ENCODE results near the gene DSG3. TPM values are rescaled to one million over a fixed set of nuclear protein-coding genes. Genes with fewer than 3 reads are reported as not detected.
"Not testable (repeated sequence)": the region's sequence is repeated elsewhere in the genome, so short reads cannot be mapped to it uniquely, and the experiment has no call there.

Gene DSG3
- total RNA-seq, 1 donor from 2014 or later, result not detected

- no peaks in the 10 kb centered on the region for H3K4me1 ChIP-seq
- no peak overlapping the region for H3K4me2 ChIP-seq
- no peak overlapping the region for H3K4me3 Mint-ChIP-seq
- no peaks in the 10 kb centered on the region for H3K27me3 Mint-ChIP-seq (ENCODE audit: insufficient read depth, low read depth)
- H3K4me1 Mint-ChIP-seq, result no peaks in the 10 kb centered on the region
- no peaks in the 10 kb centered on the region for H3K36me3 ChIP-seq
- no peaks in the 10 kb centered on the region for H3K36me3 Mint-ChIP-seq
- no peak overlapping the region for H3K27ac ChIP-seq
- H3K9me3 Mint-ChIP-seq, result peaks cover 2% of the 10 kb centered on the region
- no peaks in the 10 kb centered on the region for H3F3A ChIP-seq (ENCODE audit: low read depth)
- no peaks in the 10 kb centered on the region for H3K9me3 ChIP-seq (ENCODE audit: low read depth)
- no peaks in the 10 kb centered on the region for H3K27me3 ChIP-seq
- no peak overlapping the region for H2AFZ ChIP-seq (replicated peaks)
- no peak overlapping the region for H3K4me3 ChIP-seq
- no peak overlapping the region for H3K9ac ChIP-seq
- H4K20me1 ChIP-seq (ENCODE audit: low read depth), result peaks cover 4% of the 10 kb centered on the region
- peaks cover 99% of the 10 kb centered on the region for H3K79me2 ChIP-seq (ENCODE audit: low read depth)
- no peak for TF ChIP-seq EZH2 (IDR thresholded peaks at IDR 0.05)
- peak; percentile 35 for TF ChIP-seq CTCF (IDR thresholded peaks at IDR 0.05)
- TF ChIP-seq EZH2phosphoT487 (IDR thresholded peaks at IDR 0.05), result no peak
- no peak overlapping the region for H3K27ac Mint-ChIP-seq
- DNase-seq (ENCODE audit: low spot score), result no peak
These were observed 58.6 kb downstream of the DSG3 start for GRCh38 chr18:31506024-31506742.

- H3K79me2 ChIP-seq (ENCODE audit: low read depth), result peaks cover 99% of the 10 kb centered on the region
- H3F3A ChIP-seq (ENCODE audit: low read depth); H3K9me3 ChIP-seq (ENCODE audit: low read depth); H3K4me1 ChIP-seq; H3K9me3 Mint-ChIP-seq; H3K27ac Mint-ChIP-seq; H3K4me3 ChIP-seq; H3K36me3 ChIP-seq; H3K27me3 Mint-ChIP-seq (ENCODE audit: insufficient read depth, low read depth); H2AFZ ChIP-seq (replicated peaks); H3K4me3 Mint-ChIP-seq; H3K36me3 Mint-ChIP-seq; DNase-seq (ENCODE audit: low spot score); H3K27me3 ChIP-seq; H3K4me1 Mint-ChIP-seq; H3K4me2 ChIP-seq; H3K9ac ChIP-seq; H4K20me1 ChIP-seq (ENCODE audit: low read depth); H3K27ac ChIP-seq: not testable (repeated sequence)
These were observed 59.6 kb downstream of the DSG3 start for GRCh38 chr18:31507124-31507523.

GRCh38 chr18:31508781-31509180 lies 61.2 kb downstream of the DSG3 start:
- peaks cover 2% of the 10 kb centered on the region for H3K9me3 Mint-ChIP-seq
- Histone ChIP-seq H3K4me1 (no peaks in the 10 kb centered on the region), H3K36me3 (no peaks in the 10 kb centered on the region), H3K27me3 (no peaks in the 10 kb centered on the region), H2AFZ (replicated peaks) (no peak overlapping the region), H3K4me2 (no peak overlapping the region), H3K27ac (no peak overlapping the region), H3K9ac (no peak overlapping the region), H3F3A (ENCODE audit: low read depth) (no peaks in the 10 kb centered on the region), H3K4me3 (no peak overlapping the region), H3K79me2 (ENCODE audit: low read depth) (peaks cover 97% of the 10 kb centered on the region), H3K9me3 (ENCODE audit: low read depth) (no peaks in the 10 kb centered on the region), H4K20me1 (ENCODE audit: low read depth) (peaks cover 11% of the 10 kb centered on the region)
- no peak for DNase-seq (ENCODE audit: low spot score)
- no peaks in the 10 kb centered on the region for H3K4me1 Mint-ChIP-seq
- TF ChIP-seq CTCF (IDR thresholded peaks at IDR 0.05) (no peak), EZH2 (IDR thresholded peaks at IDR 0.05) (no peak), EZH2phosphoT487 (IDR thresholded peaks at IDR 0.05) (no peak)
- H3K4me3 Mint-ChIP-seq, result no peak overlapping the region
- no peaks in the 10 kb centered on the region for H3K27me3 Mint-ChIP-seq (ENCODE audit: insufficient read depth, low read depth)
- H3K27ac Mint-ChIP-seq, result no peak overlapping the region
- H3K36me3 Mint-ChIP-seq, result no peaks in the 10 kb centered on the region

- no peak overlapping the region for H3K27ac Mint-ChIP-seq
These were observed 62.0 kb downstream of the DSG3 start for GRCh38 chr18:31509571-31509970.

More at GRCh38 chr18:31509571-31509970, 62.0 kb downstream of the DSG3 start:
- TF ChIP-seq EZH2 (IDR thresholded peaks at IDR 0.05) (no peak), EZH2phosphoT487 (IDR thresholded peaks at IDR 0.05) (no peak), CTCF (IDR thresholded peaks at IDR 0.05) (no peak)
- peaks cover 11% of the 10 kb centered on the region for H4K20me1 ChIP-seq (ENCODE audit: low read depth)
- no peak overlapping the region for H3K4me3 ChIP-seq
- peaks cover 96% of the 10 kb centered on the region for H3K79me2 ChIP-seq (ENCODE audit: low read depth)
- no peak overlapping the region for H3K4me2 ChIP-seq
- H2AFZ ChIP-seq (replicated peaks), result no peak overlapping the region
- H3K4me1 ChIP-seq, result no peaks in the 10 kb centered on the region
- Mint-ChIP-seq H3K9me3 (peaks cover 2% of the 10 kb centered on the region), H3K4me1 (no peaks in the 10 kb centered on the region), H3K4me3 (no peak overlapping the region), H3K27me3 (ENCODE audit: insufficient read depth, low read depth) (no peaks in the 10 kb centered on the region), H3K36me3 (no peaks in the 10 kb centered on the region)
- DNase-seq (ENCODE audit: low spot score), result no peak
- H3F3A ChIP-seq (ENCODE audit: low read depth), result no peaks in the 10 kb centered on the region
- H3K27ac ChIP-seq, result no peak overlapping the region
- H3K9me3 ChIP-seq (ENCODE audit: low read depth), result no peaks in the 10 kb centered on the region
- no peaks in the 10 kb centered on the region for H3K27me3 ChIP-seq
- no peak overlapping the region for H3K9ac ChIP-seq
- H3K36me3 ChIP-seq, result no peaks in the 10 kb centered on the region

All from neural progenitor cell (in vitro differentiated cells).